NCI-H82 treated with DMSO at 0.1 percent for 48 hours (cell line): ENCODE measurements around the gene ATP11A.

Experiments used
- DNase-seq: peaks from one replicate; lab custom pipeline; 2025; ENCODE audit not compliant: unreplicated experiment; lab: John Stamatoyannopoulos, UW

ATP11A gene

GRCh38 chr13:112689303-112690245, at the start of gene ATP11A:
ATP11A (plus strand) TSS chr13:112690038; CDS start chr13:112690417, 379 bp downstream.
- no peak for DNase-seq

GRCh38 chr13:112641456-112642089, 48.3 kb upstream of the ATP11A start:
- DNase-seq = no peak

- no peak for DNase-seq
Measured at GRCh38 chr13:112642090-112642460, 47.8 kb upstream of the ATP11A start.

DNA sequence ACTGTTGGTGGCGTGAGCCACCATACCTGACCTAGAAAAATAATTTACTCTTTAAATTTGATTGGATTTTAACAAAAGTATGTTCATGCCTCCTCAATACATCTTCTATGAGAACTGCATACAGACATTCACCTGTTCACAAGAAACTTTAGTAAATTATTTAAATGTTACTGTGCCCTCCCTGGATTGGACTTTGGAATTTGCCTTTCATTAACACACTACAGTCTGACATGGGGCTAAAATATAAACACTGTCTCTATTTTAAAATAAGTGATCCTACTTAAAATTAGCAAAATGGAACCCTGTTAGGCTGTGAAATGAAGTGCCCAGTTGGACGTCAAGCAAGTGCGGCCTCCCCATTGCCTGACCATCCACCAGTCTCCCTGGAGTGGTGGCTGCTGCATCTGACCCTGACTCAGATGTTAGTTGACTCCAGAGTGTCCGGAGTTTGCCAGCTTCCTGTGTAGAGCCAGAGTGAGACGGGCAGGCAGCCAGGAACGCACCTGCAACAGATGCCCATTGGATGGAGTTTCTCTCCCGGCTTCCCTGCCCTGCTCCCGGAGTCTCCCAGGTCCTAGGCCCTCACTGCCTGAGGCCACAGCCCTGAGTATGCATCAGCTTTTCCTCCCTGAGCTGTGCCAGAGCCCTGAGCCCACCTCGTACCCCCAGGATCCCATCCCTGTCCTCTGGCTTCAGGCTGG, 45.9 kb upstream of the ATP11A start:
- no peak for DNase-seq

GRCh38 chr13:112645327-112645914, 44.4 kb upstream of the ATP11A start:
- DNase-seq = no peak

- no peak for DNase-seq
Measured at GRCh38 chr13:112647256-112647655, 42.6 kb upstream of the ATP11A start.

- DNase-seq = no peak
Measured at GRCh38 chr13:112648101-112648500, 41.7 kb upstream of the ATP11A start.

DNA sequence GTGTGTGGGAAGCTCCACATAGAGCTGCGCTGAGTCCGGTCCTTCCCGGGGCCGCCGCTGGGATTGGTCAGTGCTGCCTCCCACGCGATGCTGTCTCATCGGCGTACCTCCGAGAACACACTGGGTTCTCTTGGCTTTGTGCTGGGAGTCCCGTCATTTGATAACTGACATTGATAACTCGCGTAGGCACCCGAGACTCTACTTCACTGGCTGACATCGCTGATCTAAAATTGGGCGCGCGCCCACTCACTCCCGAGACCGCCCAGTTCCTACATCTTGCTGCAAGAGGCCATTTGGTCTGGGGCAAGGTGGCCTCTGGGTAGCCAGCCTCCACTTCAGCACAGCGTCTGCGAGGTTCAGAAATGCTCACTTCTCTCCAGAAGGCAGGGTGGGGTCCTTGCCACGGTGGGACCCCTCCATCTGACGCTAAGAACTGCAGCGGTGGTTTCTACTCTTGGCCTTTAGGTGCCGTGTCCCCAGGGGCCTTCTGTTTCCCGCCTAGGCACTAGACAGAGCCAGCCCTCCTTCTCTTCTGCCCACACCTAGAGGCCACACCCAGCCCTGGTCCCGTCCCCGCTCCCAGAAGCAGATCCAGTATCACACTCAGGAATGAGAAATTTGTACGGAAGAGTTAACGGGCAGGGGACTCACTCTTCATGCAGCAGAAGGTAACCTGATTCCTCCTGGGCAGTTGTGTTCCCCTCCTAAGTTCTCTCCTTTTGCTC, 40.7 kb upstream of the ATP11A start:
- no peak for DNase-seq

DNA sequence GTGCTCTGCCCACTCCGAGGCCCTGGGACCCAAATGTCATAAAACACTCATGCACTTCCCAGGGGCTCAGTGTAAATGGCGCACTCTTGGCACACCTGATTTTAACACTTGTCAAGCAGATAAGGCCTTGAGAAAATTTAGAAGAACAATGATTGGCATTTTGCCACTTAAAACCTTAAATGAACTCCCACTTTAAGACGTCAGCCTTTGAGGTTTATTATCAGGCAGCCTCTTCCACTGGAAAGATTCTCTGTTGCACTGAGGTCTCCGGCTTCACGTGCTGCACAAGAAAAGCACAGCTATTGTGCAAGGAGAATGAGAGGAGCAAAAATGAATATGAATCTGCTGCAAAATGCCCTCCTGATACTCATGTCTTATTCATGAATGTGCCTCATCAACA, 38.5 kb upstream of the ATP11A start:
- DNase-seq = no peak

GRCh38 chr13:112651750-112652511, 37.9 kb upstream of the ATP11A start:
- no peak for DNase-seq

DNA sequence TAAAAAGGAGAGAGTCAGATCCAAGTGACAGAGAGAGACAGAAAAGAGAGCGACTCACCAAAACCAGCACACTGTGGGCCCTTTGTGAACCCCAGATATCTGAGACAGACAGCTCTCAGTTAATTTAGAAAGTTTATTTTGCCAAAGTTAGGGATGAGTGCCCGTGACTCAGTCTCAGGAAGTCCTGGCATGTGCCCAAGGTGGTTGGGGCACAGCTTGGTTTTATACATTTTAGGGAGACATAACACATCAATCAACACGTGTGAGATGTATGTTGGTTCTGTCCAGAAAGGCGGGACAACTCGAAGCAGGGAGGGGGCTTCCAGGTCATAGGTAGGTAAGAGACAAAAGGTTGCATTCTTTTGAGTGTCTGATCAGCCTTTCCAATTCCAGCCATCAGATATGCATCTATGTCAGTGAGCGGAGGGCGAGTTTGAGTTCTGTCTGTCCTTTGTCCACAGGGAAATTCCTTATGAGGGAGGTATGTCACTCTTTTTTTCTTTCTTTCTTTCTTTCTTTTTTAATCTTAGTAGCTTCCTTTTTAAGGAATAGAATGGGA, 37.2 kb upstream of the ATP11A start:
- no peak for DNase-seq

- no peak for DNase-seq
Measured at GRCh38 chr13:112653071-112653470, 36.8 kb upstream of the ATP11A start.

- DNase-seq = no peak
Measured at GRCh38 chr13:112655913-112656312, 33.9 kb upstream of the ATP11A start.

DNA sequence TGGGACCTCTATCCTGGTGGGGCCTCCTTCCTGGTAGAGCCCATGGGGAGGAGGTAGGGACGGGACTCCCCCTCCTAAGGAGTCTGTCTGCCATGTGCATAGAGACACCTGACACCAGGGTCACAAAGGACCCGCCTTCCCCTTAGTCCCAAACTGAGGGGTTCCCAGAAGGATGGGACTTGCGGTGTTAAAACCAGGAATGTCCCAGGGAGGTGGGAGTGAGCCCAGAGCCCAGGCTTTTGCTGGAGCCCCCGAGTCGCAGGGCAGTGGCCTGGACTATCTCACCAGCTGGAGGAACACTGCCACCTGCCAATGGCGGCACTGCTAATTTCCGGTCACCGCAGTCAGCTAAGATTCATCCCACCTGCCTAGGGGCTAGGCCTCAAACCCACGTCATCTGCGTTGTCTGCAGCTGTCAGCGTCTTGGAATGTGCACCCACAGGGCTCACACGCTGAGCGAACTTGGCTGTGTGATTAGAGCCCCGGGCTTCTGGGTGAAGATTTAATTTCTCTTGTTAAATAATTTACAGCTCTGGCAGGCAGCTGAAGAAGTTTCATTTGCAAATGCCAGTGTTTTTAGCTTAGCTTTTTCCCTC, 31.9 kb upstream of the ATP11A start:
- no peak for DNase-seq

DNA sequence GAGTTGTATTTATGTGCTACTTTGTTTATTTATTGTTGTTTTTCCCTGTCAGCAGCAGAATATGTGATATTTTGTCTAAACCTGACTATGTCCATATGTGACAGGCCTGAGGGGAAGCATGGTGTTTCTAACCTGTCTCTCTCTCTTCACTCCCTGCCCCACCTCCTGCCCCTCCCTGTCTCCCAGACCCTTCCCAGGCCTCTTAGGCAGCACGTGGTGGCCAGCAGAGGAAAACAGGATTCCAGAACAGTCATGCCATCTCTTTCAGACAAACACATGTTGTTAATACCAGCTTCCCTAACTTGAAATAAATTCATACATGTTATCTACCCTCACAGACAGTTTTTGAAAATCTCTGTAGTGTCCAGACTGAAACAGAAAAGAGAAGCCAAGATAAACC, 31.0 kb upstream of the ATP11A start:
- DNase-seq = no peak

DNA sequence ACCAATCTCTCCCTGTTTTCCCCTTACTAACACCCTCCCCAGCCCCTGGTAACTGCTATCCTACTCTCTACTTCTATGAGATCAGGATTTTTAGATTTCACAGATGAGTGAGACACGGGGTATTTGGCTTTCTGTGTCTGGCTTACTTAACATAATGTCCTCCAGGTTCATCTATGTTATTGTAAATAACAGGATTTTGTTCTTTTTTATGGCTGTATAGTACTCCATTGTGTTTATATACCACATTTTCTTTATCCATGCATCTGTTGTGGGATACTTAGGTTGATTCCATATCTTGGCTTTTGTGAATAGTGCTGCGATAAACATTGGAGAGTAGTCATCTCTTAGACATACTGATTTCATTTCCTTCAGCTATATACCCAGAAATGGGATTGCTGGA, 28.5 kb upstream of the ATP11A start:
- DNase-seq = no peak

DNA sequence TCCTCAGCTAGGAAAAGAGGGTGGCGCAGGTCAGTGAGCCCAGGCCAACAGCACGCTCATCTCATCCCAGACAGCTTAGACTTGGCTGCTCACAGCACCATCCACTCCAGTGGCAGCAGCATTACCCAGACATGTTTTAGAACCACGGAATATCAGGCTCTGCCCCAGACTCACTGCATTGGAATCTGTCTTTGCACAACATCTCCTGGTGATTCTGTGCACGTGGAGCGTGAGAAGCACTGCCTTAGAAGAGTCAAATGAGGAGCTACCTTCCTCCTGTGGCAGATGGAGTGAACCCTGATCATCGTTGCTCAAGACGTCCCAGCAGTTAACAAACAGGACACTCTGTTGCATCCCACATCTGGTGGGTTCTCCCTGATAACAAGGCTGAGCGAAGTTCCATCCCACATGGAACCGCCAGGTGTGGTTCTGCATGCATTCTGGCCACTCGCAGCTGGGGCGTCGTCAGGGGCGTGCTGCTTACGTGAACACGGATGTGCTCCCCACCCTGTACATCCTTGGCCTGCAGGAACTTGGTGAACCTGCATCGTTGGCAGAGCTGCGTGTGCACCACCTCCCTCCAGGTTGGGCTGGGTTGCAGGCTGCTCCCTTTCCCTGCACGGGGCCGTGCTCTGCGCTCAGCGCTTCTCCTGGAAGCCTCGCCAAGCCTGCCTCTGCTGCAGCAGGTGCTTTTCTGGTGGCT, 25.2 kb upstream of the ATP11A start:
- DNase-seq = no peak

GRCh38 chr13:112668924-112669323, 20.9 kb upstream of the ATP11A start:
- DNase-seq = no peak
